Astrocyte of the spinal cord (primary cell): Measurements from ENCODE around the gene SCAMP2.
A peak's percentile ranks its signal among the peaks of the same experiment; 100 is the strongest.

ENCODE experiments used
- DNase-seq: peaks from one replicate; pipeline ENCODE4 v3.0.0; 2011; ENCODE audit warnings: low read depth, low spot score
- H3K4me3 ChIP-seq: 2 replicates; pipeline ENCODE4 v1.5.1; 2011; ENCODE audit warnings: low read depth, mild to moderate bottlenecking, low read length, moderate library complexity
- CTCF ChIP-seq: IDR thresholded peaks from 2 replicates; pipeline ENCODE4 v1.5.1; 2012; ENCODE audit warnings: low read depth, mild to moderate bottlenecking, low read length, inconsistent platforms
- in situ Hi-C: cut with HindIII; loops from 2 replicates; pipeline ENCODE4 v1.10.0; 2017; ENCODE audit warnings: low sequenced_read_pairs

SCAMP2 gene

GRCh38 chr15:74906450-74907162 is 33.4 kb upstream of the SCAMP2 start, which contains the start of gene FAM219B:
Gene FAM219B (minus strand): TSS chr15:74906851. CDS start chr15:74906800, 51 bp downstream.
- DNase-seq = peak; percentile 86
- no peak for TF ChIP-seq CTCF
- peak within 1 kb of the TSS; percentile 89 for H3K4me3 ChIP-seq
- in situ Hi-C loops = no loop called here

GRCh38 chr15:74906067-74906449 is 32.9 kb upstream of the SCAMP2 start:
- peak; percentile 42 for DNase-seq
- in situ Hi-C loops = no loop called here
- TF ChIP-seq CTCF = no peak
- H3K4me3 ChIP-seq = peak overlapping the region; percentile 89

- in situ Hi-C loops = no loop called here
- TF ChIP-seq CTCF = no peak
- DNase-seq = no peak
- no peak overlapping the region for H3K4me3 ChIP-seq
Measured at GRCh38 chr15:74904190-74904805, 31.1 kb upstream of the SCAMP2 start.

- no peak for TF ChIP-seq CTCF
- no peak for DNase-seq
- H3K4me3 ChIP-seq = no peak overlapping the region
- in situ Hi-C loops = no loop called here
Measured at GRCh38 chr15:74903676-74904075, 30.5 kb upstream of the SCAMP2 start.

GRCh38 chr15:74902295-74903075 is 29.3 kb upstream of the SCAMP2 start:
- no peak overlapping the region for H3K4me3 ChIP-seq
- no peak for DNase-seq
- no peak for TF ChIP-seq CTCF
- in situ Hi-C loops = no loop called here

GRCh38 chr15:74901612-74902063 is 28.5 kb upstream of the SCAMP2 start:
- in situ Hi-C loops = no loop called here
- no peak overlapping the region for H3K4me3 ChIP-seq
- DNase-seq = peak; percentile 63
- peak; percentile 89 for TF ChIP-seq CTCF
